K562 (cell line): ENCODE measurements around the gene NEURL1B. TPM values are rescaled to one million over a fixed set of nuclear protein-coding genes. Genes with fewer than 3 reads are reported as not detected.

Experiments used
- BCOR ChIP-seq: fragments of 450-650 bp; IDR thresholded peaks from 2 replicates; pipeline ENCODE4 v1.6.1; 2016
- C11orf30 ChIP-seq: fragments of 450-650 bp; IDR thresholded peaks from 2 replicates; pipeline ENCODE4 v1.6.1; 2016; ENCODE audit warnings: low read depth, mild to moderate bottlenecking
- KAT7 ChIP-seq: sonication (generic); formaldehyde crosslinking; IDR thresholded peaks from 2 replicates; pipeline ENCODE4 v1.8.0; 2022; ENCODE audit warnings: missing genetic modification reagents, mild to moderate bottlenecking, borderline replicate concordance
- LCOR ChIP-seq: sonication (generic); formaldehyde crosslinking; IDR thresholded peaks from 2 replicates; pipeline ENCODE4 v1.8.0; 2022; ENCODE audit warnings: mild to moderate bottlenecking, missing genetic modification reagents
- NCOA6 ChIP-seq: fragments of 450-650 bp; IDR thresholded peaks from 2 replicates; pipeline ENCODE4 v1.6.1; 2017; ENCODE audit warnings: mild to moderate bottlenecking
- NONO ChIP-seq, 2 experiments: fragments of 200-400 bp in 1 of 2; fragments of 450-650 bp in 1 of 2; formaldehyde crosslinking in 1 of 2; IDR thresholded peaks; 2 replicates each; pipeline ENCODE4 v1.6.1; 2017; ENCODE audit warnings: low read depth in 2 of 2, mild to moderate bottlenecking in 2 of 2, moderate library complexity in 2 of 2, low read length in 1 of 2
- SMAD4 ChIP-seq: fragments of 250-450 bp; sonication (Bioruptor Pico); conservative IDR thresholded peaks from 2 replicates; pipeline ENCODE4 v1.8.0; 2021; ENCODE audit warnings: inconsistent platforms, mild to moderate bottlenecking, moderate library complexity
- SNIP1 ChIP-seq: fragments of 450-650 bp; IDR thresholded peaks from 2 replicates; pipeline ENCODE4 v1.7.1; 2017; ENCODE audit warnings: low read depth, mild to moderate bottlenecking
- SP1 ChIP-seq: sonication (generic); formaldehyde crosslinking; IDR thresholded peaks from 2 replicates; pipeline ENCODE4 v1.8.1; 2022; ENCODE audit warnings: mild to moderate bottlenecking, missing genetic modification reagents
- STAG1 ChIP-seq: sonication (generic); formaldehyde crosslinking; IDR thresholded peaks from 2 replicates; pipeline ENCODE4 v1.5.0; 2020; ENCODE audit warnings: missing genetic modification reagents, borderline replicate concordance
- TAL1 ChIP-seq: fragments of 450-650 bp; IDR thresholded peaks from 2 replicates; pipeline ENCODE4 v1.6.1; 2016; ENCODE audit warnings: mild to moderate bottlenecking
- XRCC5 ChIP-seq: fragments of 200-400 bp; formaldehyde crosslinking; IDR thresholded peaks from 2 replicates; pipeline ENCODE4 v1.6.1; 2017; ENCODE audit warnings: low read depth, mild to moderate bottlenecking, low read length
- YY1 ChIP-seq, 3 experiments: IDR thresholded peaks; 2 replicates each; pipeline ENCODE4 v1.6.1; 2011; ENCODE audit warnings: low read length in 2 of 3, mild to moderate bottlenecking in 2 of 3, moderate library complexity in 2 of 3, borderline replicate concordance in 1 of 3, control low read depth in 1 of 3, low read depth in 1 of 3; ENCODE audit not compliant: insufficient read depth in 3 of 3, insufficient replicate concordance in 2 of 3, control insufficient read depth in 1 of 3, insufficient read length in 1 of 3; ENCODE audit errors: extremely low read depth in 1 of 3
- ZBTB7A ChIP-seq: IDR thresholded peaks from 2 replicates; pipeline ENCODE4 v1.6.1; 2011; ENCODE audit warnings: low read depth, mild to moderate bottlenecking, low read length, moderate library complexity, borderline replicate concordance; ENCODE audit not compliant: control insufficient read depth
- ZNF134 ChIP-seq: fragments of 250-450 bp; sonication (Bioruptor Pico); conservative IDR thresholded peaks from 2 replicates; pipeline ENCODE4 v1.4.0; 2020
- ZNF583 ChIP-seq: fragments of 250-450 bp; sonication (Bioruptor Pico); IDR thresholded peaks from 2 replicates; pipeline ENCODE4 v1.4.0; 2020
- ZNF75A ChIP-seq: fragments of 450-650 bp; formaldehyde crosslinking; IDR thresholded peaks from 2 replicates; pipeline ENCODE4 v1.4.0; 2020; ENCODE audit warnings: mild to moderate bottlenecking
- polyA plus RNA-seq, 8 experiments: library from polyadenylated mRNA; depleted of rRNA in 4 of 8; stranded (reverse) in 5 of 8; unstranded in 3 of 8; fragments of >200 nt; fragmentation: Nextera tagmentation in 2 of 8; fragmentation: Illumina TruSeq in 1 of 8; extraction: Ambion mirVana in 2 of 8; extraction: Trizol in 1 of 8; gene quantifications; 2 replicates each; pipeline versions ENCODE4 v1.2.1 to v1.2.3, GENCODE V29; 2011 to 2014; ENCODE audit warnings: inconsistent platforms in 1 of 8, missing spikeins in 1 of 8
- total RNA-seq, 7 experiments: library from RNA; depleted of rRNA in 6 of 7; stranded (reverse); fragments of >200 nt in 6 of 7; fragmentation: Illumina TruSeq in 2 of 7; extraction: Trizol in 2 of 7; gene quantifications; 2 replicates each; pipeline versions ENCODE4 v1.2.1 to v1.2.3, GENCODE V29; 2011 to 2021; ENCODE audit warnings: low replicate concordance in 1 of 7
- TF ChIP-seq, protein P1 (sequence below): fragments of 450-650 bp; IDR thresholded peaks from 2 replicates; pipeline ENCODE4 v1.6.1; 2017; ENCODE audit warnings: antibody characterized with exemption, mild to moderate bottlenecking
- TF ChIP-seq, protein P2 (sequence below): fragments of 450-650 bp; formaldehyde crosslinking; IDR thresholded peaks from 2 replicates; pipeline ENCODE4 v1.4.0; 2020; ENCODE audit warnings: mild to moderate bottlenecking, moderate library complexity

The NEURL1B gene
- total and polyA plus RNA-seq, 9 of the 15 experiments (the other 6 are each of a cell fraction or from before 2014, with no cell fraction given), result 0.04 TPM; not detected in 8

DNA sequence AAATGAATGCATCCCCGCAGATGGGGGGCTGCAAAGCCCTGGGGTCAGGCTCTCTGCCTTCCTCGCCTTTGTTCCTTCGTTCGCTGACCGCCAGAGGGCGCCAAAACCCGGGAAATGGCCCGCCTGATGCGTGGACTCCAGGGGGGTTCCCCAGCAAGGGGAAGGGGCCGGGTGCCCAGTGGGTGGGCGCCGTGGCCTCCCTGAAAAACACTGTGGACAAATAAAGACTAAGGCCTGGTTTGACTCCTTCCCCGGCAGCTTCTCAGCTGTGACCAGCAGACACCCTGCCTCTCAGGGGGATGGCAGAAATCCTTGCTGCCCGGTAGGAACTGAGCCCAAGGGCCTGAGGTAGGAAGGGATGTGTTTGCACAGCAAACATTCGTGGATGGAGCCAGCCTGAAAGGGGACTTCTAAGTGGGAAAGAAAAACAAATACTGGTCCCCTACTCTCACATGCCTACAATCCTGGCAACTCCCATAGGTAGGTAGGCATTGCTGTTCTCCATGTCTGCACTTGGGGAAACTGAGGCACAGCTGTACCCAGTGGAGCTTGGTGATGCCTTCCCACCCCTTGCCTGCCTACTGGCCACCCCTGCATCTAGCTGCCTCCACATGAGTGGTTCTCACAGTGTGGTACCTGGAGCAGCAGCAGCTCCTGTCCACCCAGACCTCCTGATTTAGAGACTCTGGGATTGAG, 72.2 kb downstream of the NEURL1B start (continued):
- TF ChIP-seq, protein P1, sequence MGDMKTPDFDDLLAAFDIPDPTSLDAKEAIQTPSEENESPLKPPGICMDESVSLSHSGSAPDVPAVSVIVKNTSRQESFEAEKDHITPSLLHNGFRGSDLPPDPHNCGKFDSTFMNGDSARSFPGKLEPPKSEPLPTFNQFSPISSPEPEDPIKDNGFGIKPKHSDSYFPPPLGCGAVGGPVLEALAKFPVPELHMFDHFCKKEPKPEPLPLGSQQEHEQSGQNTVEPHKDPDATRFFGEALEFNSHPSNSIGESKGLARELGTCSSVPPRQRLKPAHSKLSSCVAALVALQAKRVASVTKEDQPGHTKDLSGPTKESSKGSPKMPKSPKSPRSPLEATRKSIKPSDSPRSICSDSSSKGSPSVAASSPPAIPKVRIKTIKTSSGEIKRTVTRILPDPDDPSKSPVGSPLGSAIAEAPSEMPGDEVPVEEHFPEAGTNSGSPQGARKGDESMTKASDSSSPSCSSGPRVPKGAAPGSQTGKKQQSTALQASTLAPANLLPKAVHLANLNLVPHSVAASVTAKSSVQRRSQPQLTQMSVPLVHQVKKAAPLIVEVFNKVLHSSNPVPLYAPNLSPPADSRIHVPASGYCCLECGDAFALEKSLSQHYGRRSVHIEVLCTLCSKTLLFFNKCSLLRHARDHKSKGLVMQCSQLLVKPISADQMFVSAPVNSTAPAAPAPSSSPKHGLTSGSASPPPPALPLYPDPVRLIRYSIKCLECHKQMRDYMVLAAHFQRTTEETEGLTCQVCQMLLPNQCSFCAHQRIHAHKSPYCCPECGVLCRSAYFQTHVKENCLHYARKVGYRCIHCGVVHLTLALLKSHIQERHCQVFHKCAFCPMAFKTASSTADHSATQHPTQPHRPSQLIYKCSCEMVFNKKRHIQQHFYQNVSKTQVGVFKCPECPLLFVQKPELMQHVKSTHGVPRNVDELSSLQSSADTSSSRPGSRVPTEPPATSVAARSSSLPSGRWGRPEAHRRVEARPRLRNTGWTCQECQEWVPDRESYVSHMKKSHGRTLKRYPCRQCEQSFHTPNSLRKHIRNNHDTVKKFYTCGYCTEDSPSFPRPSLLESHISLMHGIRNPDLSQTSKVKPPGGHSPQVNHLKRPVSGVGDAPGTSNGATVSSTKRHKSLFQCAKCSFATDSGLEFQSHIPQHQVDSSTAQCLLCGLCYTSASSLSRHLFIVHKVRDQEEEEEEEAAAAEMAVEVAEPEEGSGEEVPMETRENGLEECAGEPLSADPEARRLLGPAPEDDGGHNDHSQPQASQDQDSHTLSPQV, result no peak
- TF ChIP-seq BCOR (peak; percentile 63; the same call in 1 of the 2 replicates), NONO (IDR thresholded peaks at IDR 0.05; ENCODE audit: low read depth in 2 of 2, low read length in 1 of 2) (0 out of 4 replicates have a peak, but pooled peaks of 1 of the 2 experiments have one; percentile 36), YY1 (IDR thresholded peaks at IDR 0.05; ENCODE audit: borderline replicate concordance in 1 of 3, control insufficient read depth in 1 of 3, extremely low read depth in 1 of 3, insufficient read depth in 3 of 3, insufficient read length in 1 of 3, insufficient replicate concordance in 2 of 3, low read depth in 1 of 3, low read length in 2 of 3) (no peak), C11orf30 (no peak), KAT7 (CRISPR knock-in tag) (no peak), SNIP1 (no peak), ZBTB7A (peak; percentile 72; the same call in 1 of the 2 replicates), NCOA6 (no peak), TAL1 (no peak), STAG1 (CRISPR knock-in tag) (peak; percentile 98), ZNF583 (no peak), SP1 (0 out of 2 replicates have a peak, but pooled peaks have one; percentile 31), LCOR (no peak), XRCC5 (0 out of 2 replicates have a peak, but pooled peaks have one; percentile 41), SMAD4 (CRISPR knock-in tag) (peak; percentile 19; the same call in 1 of the 2 replicates), ZNF75A (CRISPR knock-in tag) (no peak), ZNF134 (CRISPR knock-in tag) (no peak)
- TF ChIP-seq, protein P2, sequence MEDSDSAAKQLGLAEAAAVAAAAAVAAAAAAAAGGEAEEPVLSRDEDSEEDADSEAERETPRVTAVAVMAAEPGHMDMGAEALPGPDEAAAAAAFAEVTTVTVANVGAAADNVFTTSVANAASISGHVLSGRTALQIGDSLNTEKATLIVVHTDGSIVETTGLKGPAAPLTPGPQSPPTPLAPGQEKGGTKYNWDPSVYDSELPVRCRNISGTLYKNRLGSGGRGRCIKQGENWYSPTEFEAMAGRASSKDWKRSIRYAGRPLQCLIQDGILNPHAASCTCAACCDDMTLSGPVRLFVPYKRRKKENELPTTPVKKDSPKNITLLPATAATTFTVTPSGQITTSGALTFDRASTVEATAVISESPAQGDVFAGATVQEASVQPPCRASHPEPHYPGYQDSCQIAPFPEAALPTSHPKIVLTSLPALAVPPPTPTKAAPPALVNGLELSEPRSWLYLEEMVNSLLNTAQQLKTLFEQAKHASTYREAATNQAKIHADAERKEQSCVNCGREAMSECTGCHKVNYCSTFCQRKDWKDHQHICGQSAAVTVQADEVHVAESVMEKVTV, result peak; percentile 77
